Activated naive CD8-positive, alpha-beta T cell treated with anti-CD3 and anti-CD28 coated beads, Interleukin-2, amount 50 U/mL, for 16 hours (primary cell): Measurements from ENCODE around the gene RAD51B.
"Not testable (repeated sequence)": the region's sequence is repeated elsewhere in the genome, so short reads cannot be mapped to it uniquely, and the experiment has no call there.

Experiments used
- DNase-seq: peaks from one replicate; pipeline ENCODE4 v3.0.0-alpha.2; 2020; ENCODE audit warnings: low read depth, low spot score

Gene RAD51B

DNA sequence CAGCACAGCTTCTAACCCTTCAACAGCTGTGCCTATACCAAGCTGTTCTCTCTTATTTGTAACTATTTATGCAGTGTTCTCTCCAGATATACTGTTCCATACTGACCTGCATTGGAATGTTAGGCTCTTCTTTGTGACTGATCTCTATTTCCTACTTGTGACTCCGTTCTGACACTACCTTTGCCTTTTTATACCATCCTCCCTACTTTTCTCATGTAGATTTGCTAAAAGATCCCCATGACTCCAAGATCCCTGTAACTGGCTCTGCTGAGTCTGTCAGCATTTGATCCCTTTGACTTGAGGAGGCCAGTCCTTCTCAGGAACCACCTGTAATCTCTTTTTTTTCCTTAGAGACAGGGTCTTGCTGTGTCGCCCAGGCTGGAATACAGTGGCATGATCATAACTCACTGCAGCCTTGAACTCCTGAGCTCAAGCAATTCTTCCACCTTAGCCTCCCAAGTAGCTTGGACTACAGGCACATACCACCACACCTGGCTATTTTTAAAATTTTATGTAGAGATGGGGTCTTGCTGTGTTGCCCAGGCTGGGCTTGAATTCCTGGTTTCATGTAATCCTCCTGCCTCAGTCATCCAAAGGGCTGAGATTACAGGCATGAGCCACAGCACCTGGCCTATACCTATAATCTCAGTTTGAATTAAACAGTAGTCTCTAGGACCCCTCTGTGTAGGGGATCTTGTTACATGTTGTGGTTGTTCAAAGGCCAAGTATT lies 605.0 kb downstream of the RAD51B start:
- DNase-seq: no peak

- DNase-seq: no peak
These were observed 607.3 kb downstream of the RAD51B start for GRCh38 chr14:68426661-68427549.

DNA sequence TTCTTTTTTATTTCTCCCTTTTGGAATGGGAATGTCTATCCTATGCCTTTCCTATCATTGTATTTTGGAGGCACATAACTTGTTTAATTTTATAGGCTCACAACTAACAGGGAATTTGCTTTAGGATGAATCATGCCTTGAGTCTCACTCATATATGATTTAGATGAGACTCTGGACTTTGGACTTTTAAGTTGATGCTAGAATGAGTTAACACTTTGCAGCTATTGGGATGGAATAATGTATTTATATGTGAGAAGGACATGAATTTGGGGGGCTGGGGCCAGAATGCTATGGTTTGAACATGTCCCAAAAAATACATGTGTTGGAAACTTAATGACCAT lies 607.9 kb downstream of the RAD51B start:
- no peak for DNase-seq

GRCh38 chr14:68428900-68429299 lies 609.3 kb downstream of the RAD51B start:
- DNase-seq: not testable (repeated sequence)

GRCh38 chr14:68434173-68434572 lies 614.6 kb downstream of the RAD51B start:
- not testable (repeated sequence) for DNase-seq

- DNase-seq: not testable (repeated sequence)
These were observed 616.1 kb downstream of the RAD51B start for GRCh38 chr14:68435631-68436030.

GRCh38 chr14:68439676-68440075 lies 620.1 kb downstream of the RAD51B start:
- DNase-seq: no peak

- DNase-seq: no peak
These were observed 621.2 kb downstream of the RAD51B start for GRCh38 chr14:68440820-68441219.

GRCh38 chr14:68441542-68441941 lies 622.0 kb downstream of the RAD51B start:
- no peak for DNase-seq

- no peak for DNase-seq
These were observed 623.5 kb downstream of the RAD51B start for GRCh38 chr14:68442828-68443629.

DNA sequence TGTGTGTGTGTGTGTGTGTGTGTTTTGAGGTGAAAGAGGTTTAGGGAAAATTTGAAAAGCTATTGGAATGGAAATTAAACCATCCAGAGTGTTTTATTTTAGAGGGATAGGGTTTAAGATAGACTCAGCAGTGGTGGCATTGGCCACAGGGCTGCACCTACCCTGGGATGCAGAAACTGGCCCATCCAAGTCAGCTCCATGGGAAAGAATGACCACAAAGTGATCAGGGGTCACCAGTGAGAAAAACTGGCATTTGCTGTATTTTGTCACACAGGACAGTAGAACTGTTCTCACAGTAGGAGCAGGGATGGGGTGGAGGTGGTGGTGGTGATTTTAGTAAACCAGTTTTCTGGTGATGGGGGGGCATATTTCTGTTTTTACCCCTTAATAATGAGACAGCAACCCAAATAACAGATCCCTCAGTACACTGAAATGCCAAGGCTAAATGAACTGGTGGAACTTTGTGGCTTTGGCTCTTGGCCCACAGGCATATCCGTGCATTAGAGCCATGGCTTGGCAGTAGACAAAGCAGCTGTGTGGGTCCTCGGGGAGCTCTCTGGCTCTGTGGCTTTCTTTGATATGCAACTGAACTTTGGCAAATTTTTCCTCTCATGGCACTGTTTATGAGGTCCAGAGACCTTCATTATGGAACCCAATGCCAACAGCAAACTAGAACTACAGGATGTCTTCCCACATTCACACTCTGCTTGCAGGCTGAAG lies 625.0 kb downstream of the RAD51B start:
- DNase-seq: no peak

GRCh38 chr14:68446243-68447040 lies 626.9 kb downstream of the RAD51B start:
- DNase-seq: no peak

DNA sequence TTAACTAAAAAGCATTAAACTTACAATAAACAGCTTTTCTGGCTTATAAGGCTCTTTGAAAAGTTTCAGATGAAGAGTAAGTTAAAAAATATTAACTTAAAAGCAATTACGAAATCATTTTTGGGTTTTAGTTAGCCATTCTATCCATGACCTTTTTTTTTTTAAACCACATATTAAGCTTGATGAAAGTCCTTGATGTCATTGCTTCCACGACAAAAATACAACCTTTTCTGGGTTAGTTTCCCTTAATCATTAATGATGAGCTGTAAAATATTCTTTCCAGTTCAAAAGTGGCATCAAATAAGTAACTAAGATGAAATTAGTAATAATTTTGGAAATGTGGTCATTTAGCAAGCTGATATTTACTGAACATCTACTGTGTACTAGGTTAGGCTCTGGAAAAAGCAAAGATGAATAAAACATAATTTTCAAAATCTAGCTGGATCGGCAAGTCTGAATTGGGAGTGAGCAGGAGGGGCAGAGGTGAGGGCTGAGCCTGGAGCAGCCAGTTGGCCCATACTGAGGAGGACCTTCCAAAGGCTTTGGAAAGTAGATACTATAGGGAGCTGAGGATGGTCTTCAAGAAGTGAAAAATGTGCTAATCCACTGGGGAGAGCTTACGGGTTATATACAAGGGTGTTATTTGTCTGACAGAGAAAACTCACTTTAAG lies 628.1 kb downstream of the RAD51B start:
- DNase-seq: no peak

GRCh38 chr14:68448252-68448902 lies 628.8 kb downstream of the RAD51B start:
- DNase-seq: no peak

- no peak for DNase-seq
These were observed 630.1 kb downstream of the RAD51B start for GRCh38 chr14:68449561-68450181.

- DNase-seq: no peak
These were observed 631.0 kb downstream of the RAD51B start for GRCh38 chr14:68450391-68451120.

DNA sequence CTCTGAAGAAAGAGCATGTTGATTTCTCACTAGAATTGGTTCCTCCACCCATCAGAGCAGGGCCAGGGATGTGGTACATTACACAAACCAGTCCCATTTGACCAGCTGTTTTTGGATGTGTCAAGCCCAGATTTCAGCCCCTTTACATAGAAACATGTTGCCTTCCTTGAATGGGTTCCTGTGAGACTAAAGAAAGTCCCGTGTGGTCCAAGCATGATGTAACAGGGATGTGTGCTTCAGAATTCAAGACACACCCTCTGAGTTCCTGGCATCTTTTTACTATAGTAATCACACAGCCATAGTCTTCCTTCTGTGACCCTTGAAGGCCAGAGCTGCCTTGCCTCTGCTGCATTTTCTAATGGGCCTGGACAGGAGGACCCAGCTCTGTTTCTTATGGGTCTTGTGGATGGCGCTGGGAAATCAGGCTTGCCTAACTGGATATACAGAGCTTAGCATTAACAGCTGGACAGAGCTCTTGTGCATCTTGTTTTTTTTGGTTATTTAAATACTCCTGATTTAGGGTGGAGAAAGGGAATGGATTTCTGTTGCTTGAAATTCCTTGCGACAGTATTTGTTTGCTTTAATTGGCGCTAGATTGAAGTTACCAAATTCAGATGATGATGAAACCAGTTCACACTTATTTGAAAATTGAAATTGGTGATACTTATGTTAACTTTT lies 632.3 kb downstream of the RAD51B start:
- no peak for DNase-seq

DNA sequence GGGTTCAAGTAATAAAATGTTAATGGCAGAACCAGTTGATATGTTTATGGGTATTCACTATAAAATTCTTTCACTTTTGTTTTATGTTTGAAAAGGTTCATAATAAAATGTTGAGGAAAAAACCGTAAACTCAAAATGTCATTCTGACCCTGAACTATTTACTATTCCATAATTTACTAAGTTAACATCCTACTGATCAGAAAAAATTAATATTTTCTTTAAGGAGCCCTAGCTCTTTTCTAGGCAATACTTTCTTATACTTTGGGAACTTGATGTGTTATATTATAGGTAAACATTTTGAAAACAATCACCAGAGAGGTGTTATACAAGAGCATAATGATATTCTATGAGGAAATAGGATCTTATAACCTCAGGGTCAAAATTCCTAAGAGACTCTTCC lies 638.7 kb downstream of the RAD51B start:
- DNase-seq: no peak
